HepG2 (cell line): ENCODE data around the gene PDP2. TPM values are rescaled to one million over a fixed set of nuclear protein-coding genes. Genes with fewer than 3 reads are reported as not detected.

Experiments used
- ATF7 ChIP-seq, 2 experiments: fragments of 450-650 bp in 1 of 2; sonication (generic) in 1 of 2; formaldehyde crosslinking in 1 of 2; IDR thresholded peaks; 2 replicates each; pipeline versions ENCODE4 v1.4.0 to v1.6.1; 2016 to 2020; ENCODE audit warnings: antibody characterized with exemption in 1 of 2, mild to moderate bottlenecking in 1 of 2, missing genetic modification reagents in 1 of 2
- ATRX ChIP-seq: sonication (generic); formaldehyde crosslinking; IDR thresholded peaks from 2 replicates; pipeline ENCODE4 v1.4.0; 2020; ENCODE audit warnings: missing genetic modification reagents, borderline replicate concordance
- CCDC6 ChIP-seq: sonication (generic); formaldehyde crosslinking; IDR thresholded peaks from 2 replicates; pipeline ENCODE4 v1.8.1; 2022; ENCODE audit warnings: mild to moderate bottlenecking, missing genetic modification reagents, moderate library complexity
- ESRRA ChIP-seq: sonication (generic); formaldehyde crosslinking; IDR thresholded peaks from 2 replicates; pipeline ENCODE4 v1.5.1; 2020; ENCODE audit warnings: mild to moderate bottlenecking, low read depth, missing genetic modification reagents
- FOXK2 ChIP-seq: fragments of 450-650 bp; IDR thresholded peaks from 2 replicates; pipeline ENCODE4 v1.6.1; 2016
- GTF2F1 ChIP-seq: fragments of 150-350 bp; IDR thresholded peaks from 2 replicates; pipeline ENCODE4 v1.6.1; 2014; ENCODE audit warnings: low read length
- SALL1 ChIP-seq: sonication (generic); formaldehyde crosslinking; IDR thresholded peaks from 2 replicates; pipeline ENCODE4 v1.8.0; 2022; ENCODE audit warnings: mild to moderate bottlenecking, missing genetic modification reagents
- SP140L ChIP-seq: sonication (generic); formaldehyde crosslinking; IDR thresholded peaks from 2 replicates; pipeline ENCODE4 v1.4.0; 2020; ENCODE audit warnings: missing genetic modification reagents, borderline replicate concordance
- ZBTB4 ChIP-seq: sonication (generic); formaldehyde crosslinking; IDR thresholded peaks from 2 replicates; pipeline ENCODE4 v1.4.0; 2020; ENCODE audit warnings: missing genetic modification reagents, mild to moderate bottlenecking, borderline replicate concordance
- ZBTB46 ChIP-seq: sonication (generic); formaldehyde crosslinking; IDR thresholded peaks from 2 replicates; pipeline ENCODE4 v1.4.0; 2020; ENCODE audit warnings: mild to moderate bottlenecking, missing genetic modification reagents, borderline replicate concordance
- ZNF232 ChIP-seq: sonication (generic); formaldehyde crosslinking; IDR thresholded peaks from 2 replicates; pipeline ENCODE4 v1.4.0; 2020; ENCODE audit warnings: missing genetic modification reagents, borderline replicate concordance
- ZNF546 ChIP-seq: sonication (generic); formaldehyde crosslinking; conservative IDR thresholded peaks from 2 replicates; pipeline ENCODE4 v1.8.1; 2023; ENCODE audit warnings: mild to moderate bottlenecking, missing genetic modification reagents
- ZNF563 ChIP-seq: sonication (generic); formaldehyde crosslinking; IDR thresholded peaks from 2 replicates; pipeline ENCODE4 v1.8.0; 2022; ENCODE audit warnings: mild to moderate bottlenecking, moderate library complexity, missing genetic modification reagents
- ZNF841 ChIP-seq: sonication (generic); formaldehyde crosslinking; IDR thresholded peaks from 2 replicates; pipeline ENCODE4 v1.8.1; 2023; ENCODE audit warnings: missing genetic modification reagents, borderline replicate concordance
- polyA plus RNA-seq, 8 experiments: library from polyadenylated mRNA; depleted of rRNA in 3 of 8; stranded (reverse) in 7 of 8; unstranded in 1 of 8; fragments of >200 nt; fragmentation: Illumina TruSeq in 4 of 8; extraction: Trizol in 4 of 8; gene quantifications; 2 replicates each; pipeline versions ENCODE4 v1.2.1 to v1.2.3, GENCODE V29; 2011 to 2016; ENCODE audit warnings: low read depth in 4 of 8, missing spikeins in 1 of 8, mixed read lengths in 1 of 8; ENCODE audit not compliant: insufficient read depth in 1 of 8
- total RNA-seq, 5 experiments: library from RNA; depleted of rRNA; stranded (reverse); fragments of >200 nt; fragmentation: Illumina TruSeq; extraction: Trizol; gene quantifications; 2 replicates each; pipeline ENCODE4 v1.2.3, GENCODE V29; 2016; ENCODE audit warnings: low read depth in 1 of 5
- TF ChIP-seq, protein P1 (sequence below): sonication (generic); formaldehyde crosslinking; IDR thresholded peaks from 2 replicates; pipeline ENCODE4 v1.5.1; 2020; ENCODE audit warnings: mild to moderate bottlenecking, missing genetic modification reagents, moderate library complexity
- TF ChIP-seq, protein P2 (sequence below): sonication (generic); formaldehyde crosslinking; IDR thresholded peaks from 2 replicates; pipeline ENCODE4 v1.4.0; 2020; ENCODE audit warnings: missing genetic modification reagents, low read depth, mild to moderate bottlenecking, borderline replicate concordance
- TF ChIP-seq, protein P3 (sequence below): sonication (generic); formaldehyde crosslinking; IDR thresholded peaks from 2 replicates; pipeline ENCODE4 v1.9.0; 2021; ENCODE audit warnings: missing genetic modification reagents, borderline replicate concordance
- TF ChIP-seq, protein P4 (sequence below): sonication (generic); formaldehyde crosslinking; IDR thresholded peaks from 2 replicates; pipeline ENCODE4 v1.8.0; 2022; ENCODE audit warnings: mild to moderate bottlenecking, missing genetic modification reagents, borderline replicate concordance

PDP2 gene
- total and polyA plus RNA-seq, 2 of the 13 experiments (the other 11 are each of a cell fraction or from before 2014, with no cell fraction given): 12.8 to 15.8 TPM

DNA sequence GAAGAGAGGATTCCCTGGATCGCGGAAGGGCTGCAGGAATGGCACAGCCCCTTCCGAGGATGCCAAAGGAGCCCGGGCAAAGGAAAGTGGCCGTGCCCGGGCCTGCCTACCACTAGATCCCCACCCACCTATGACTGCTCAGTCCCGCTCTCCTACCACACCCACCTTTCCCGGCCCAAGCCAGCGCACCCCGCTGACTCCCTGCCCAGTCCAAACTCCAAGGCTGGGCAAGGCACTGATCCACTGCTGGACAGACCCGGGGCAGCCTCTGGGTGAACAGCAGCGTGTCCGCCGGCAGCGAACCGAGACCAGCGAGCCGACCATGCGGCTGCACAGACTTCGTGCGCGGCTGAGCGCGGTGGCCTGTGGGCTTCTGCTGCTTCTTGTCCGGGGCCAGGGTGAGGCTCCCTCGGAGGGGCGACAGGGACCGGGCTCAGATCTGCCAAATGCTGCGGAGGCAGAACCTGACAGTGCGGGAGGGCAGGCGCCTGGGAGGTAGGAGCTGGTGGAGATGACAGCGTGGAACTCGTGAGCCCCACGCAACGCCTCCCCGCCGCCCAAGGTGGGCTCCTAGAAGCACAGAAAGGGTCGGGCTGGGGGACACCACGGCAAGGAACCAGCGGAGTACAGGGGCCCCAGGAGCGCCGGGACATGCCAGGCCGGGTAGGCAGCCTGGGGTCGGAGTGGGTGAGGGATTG is 55.1 kb downstream of the PDP2 start, which contains the start of gene CES2 (continued):
- TF ChIP-seq, protein P1, sequence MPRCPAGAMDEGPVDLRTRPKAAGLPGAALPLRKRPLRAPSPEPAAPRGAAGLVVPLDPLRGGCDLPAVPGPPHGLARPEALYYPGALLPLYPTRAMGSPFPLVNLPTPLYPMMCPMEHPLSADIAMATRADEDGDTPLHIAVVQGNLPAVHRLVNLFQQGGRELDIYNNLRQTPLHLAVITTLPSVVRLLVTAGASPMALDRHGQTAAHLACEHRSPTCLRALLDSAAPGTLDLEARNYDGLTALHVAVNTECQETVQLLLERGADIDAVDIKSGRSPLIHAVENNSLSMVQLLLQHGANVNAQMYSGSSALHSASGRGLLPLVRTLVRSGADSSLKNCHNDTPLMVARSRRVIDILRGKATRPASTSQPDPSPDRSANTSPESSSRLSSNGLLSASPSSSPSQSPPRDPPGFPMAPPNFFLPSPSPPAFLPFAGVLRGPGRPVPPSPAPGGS: 0 out of 2 replicates have a peak, but pooled peaks have one; percentile 76
- no peak for TF ChIP-seq ATF7 (IDR thresholded peaks at IDR 0.05)
- peak; percentile 13; the same call in 1 of the 2 replicates for TF ChIP-seq ATF7 (CRISPR knock-in tag; IDR thresholded peaks at IDR 0.05)
- peak; percentile 86; the same call in 1 of the 2 replicates for TF ChIP-seq ZNF841 (CRISPR knock-in tag)
- peak; percentile 29 for TF ChIP-seq ZNF232 (CRISPR knock-in tag)
- no peak for TF ChIP-seq GTF2F1
- peak; percentile 60; the same call in 1 of the 2 replicates for TF ChIP-seq SP140L (CRISPR knock-in tag)
- TF ChIP-seq SALL1 (CRISPR knock-in tag): peak; percentile 90
- no peak for TF ChIP-seq FOXK2
- peak; percentile 90; the same call in 1 of the 2 replicates for TF ChIP-seq ZBTB4 (CRISPR knock-in tag)
- TF ChIP-seq CCDC6: peak; percentile 33
- TF ChIP-seq, protein P2, sequence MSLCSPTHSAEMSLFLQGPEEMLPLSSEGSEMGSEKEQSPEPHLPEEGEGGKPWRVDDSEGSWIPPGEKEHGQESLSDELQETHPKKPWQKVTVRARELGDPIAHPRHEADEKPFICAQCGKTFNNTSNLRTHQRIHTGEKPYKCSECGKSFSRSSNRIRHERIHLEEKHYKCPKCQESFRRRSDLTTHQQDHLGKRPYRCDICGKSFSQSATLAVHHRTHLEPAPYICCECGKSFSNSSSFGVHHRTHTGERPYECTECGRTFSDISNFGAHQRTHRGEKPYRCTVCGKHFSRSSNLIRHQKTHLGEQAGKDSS (CRISPR knock-in tag): 0 out of 2 replicates have a peak, but pooled peaks have one; percentile 66
- 0 out of 2 replicates have a peak, but pooled peaks have one; percentile 30 for TF ChIP-seq ESRRA (CRISPR knock-in tag)
- TF ChIP-seq, protein P3, sequence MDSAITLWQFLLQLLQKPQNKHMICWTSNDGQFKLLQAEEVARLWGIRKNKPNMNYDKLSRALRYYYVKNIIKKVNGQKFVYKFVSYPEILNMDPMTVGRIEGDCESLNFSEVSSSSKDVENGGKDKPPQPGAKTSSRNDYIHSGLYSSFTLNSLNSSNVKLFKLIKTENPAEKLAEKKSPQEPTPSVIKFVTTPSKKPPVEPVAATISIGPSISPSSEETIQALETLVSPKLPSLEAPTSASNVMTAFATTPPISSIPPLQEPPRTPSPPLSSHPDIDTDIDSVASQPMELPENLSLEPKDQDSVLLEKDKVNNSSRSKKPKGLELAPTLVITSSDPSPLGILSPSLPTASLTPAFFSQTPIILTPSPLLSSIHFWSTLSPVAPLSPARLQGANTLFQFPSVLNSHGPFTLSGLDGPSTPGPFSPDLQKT: no peak
- peak; percentile 84 for TF ChIP-seq ZNF563 (CRISPR knock-in tag)
- TF ChIP-seq ZNF546: peak; percentile 79
- no peak for TF ChIP-seq ATRX (CRISPR knock-in tag)
- TF ChIP-seq, protein P4, sequence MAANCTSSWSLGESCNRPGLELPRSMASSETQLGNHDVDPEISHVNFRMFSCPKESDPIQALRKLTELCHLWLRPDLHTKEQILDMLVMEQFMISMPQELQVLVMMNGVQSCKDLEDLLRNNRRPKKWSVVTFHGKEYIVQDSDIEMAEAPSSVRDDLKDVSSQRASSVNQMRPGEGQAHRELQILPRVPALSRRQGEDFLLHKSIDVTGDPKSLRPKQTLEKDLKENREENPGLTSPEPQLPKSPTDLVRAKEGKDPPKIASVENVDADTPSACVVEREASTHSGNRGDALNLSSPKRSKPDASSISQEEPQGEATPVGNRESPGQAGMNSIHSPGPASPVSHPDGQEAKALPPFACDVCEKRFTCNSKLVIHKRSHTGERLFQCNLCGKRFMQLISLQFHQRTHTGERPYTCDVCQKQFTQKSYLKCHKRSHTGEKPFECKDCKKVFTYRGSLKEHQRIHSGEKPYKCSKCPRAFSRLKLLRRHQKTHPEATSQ: peak; percentile 68; the same call in 1 of the 2 replicates
- TF ChIP-seq ZBTB46 (CRISPR knock-in tag): no peak
